HepG2 (cell line): ENCODE data around the gene WDR59. TPM values are rescaled to one million over a fixed set of nuclear protein-coding genes. Genes with fewer than 3 reads are reported as not detected.

ENCODE experiments used
- ATAC-seq: fragments of 200-7000 bp; cut with Tn5 transposase; 3 replicates; pipeline ENCODE4 v1.9.1; 2020; ENCODE audit warnings: mild to moderate bottlenecking, moderate library complexity
- BruUV-seq: library from RNA; stranded (reverse); fragments of 400-500 nt; replicated peaks from 2 replicates; lab custom pipeline; 2021; lab: Mats Ljungman, UMichigan
- CTCF ChIA-PET: fragments of 300-600 bp; formaldehyde crosslinking; extraction: SDS; loops from one replicate; lab custom pipeline; 2021; ENCODE audit warnings: low total read pairs, inconsistent platforms, low intra/inter-chr PET ratio; lab: Yijun Ruan, JAX
- POLR2A ChIA-PET: fragments of 350-600 bp; sonication (Branson Sonifier 250); formaldehyde crosslinking; loops from one replicate; lab custom pipeline; 2020; ENCODE audit warnings: antibody characterized with exemption, inconsistent platforms; lab: Yijun Ruan, JAX
- DNase-seq: peaks from one replicate; pipeline ENCODE4 v3.0.0-alpha.2; 2015; ENCODE audit warnings: low spot score
- FAIRE-seq: peaks from 3 replicates; lab custom pipeline; 2011; peaks lifted over from hg19 to GRCh38; lab: Jason Lieb, UNC
- H2AFZ ChIP-seq: one replicate; pipeline ENCODE4 v1.6.1; 2011; ENCODE audit warnings: low read length, inconsistent platforms
- H3K27ac ChIP-seq: fragments of 300-600 bp; 3 replicates; pipeline ENCODE4 v1.8.0; 2011; ENCODE audit warnings: mixed run types, mild to moderate bottlenecking, mixed read lengths, low read length, inconsistent platforms; ENCODE audit not compliant: insufficient read depth; ENCODE audit errors: extremely low read length
- H3K27me3 ChIP-seq, 2 experiments: fragments of 200-600 bp in 1 of 2; 2 replicates in 1 of 2; 3 replicates in 1 of 2; pipeline versions ENCODE4 v1.6.0 to v1.8.0; 2011; ENCODE audit warnings: low read length in 2 of 2, mild to moderate bottlenecking in 2 of 2, moderate library complexity in 2 of 2, inconsistent platforms in 1 of 2; ENCODE audit not compliant: insufficient read depth in 2 of 2, control insufficient read depth in 1 of 2
- H3K36me3 ChIP-seq, 2 experiments: fragments of 200-600 bp in 1 of 2; replicated peaks in 1 of 2; 2 replicates in 1 of 2; 3 replicates in 1 of 2; pipeline versions ENCODE4 v1.5.1 to v1.8.0; 2011; ENCODE audit warnings: low read length in 2 of 2, inconsistent platforms in 1 of 2; ENCODE audit not compliant: insufficient read depth in 2 of 2, control insufficient read depth in 1 of 2
- H3K4me1 ChIP-seq: 2 replicates; pipeline ENCODE4 v1.5.1; 2012; ENCODE audit warnings: low read length, inconsistent platforms; ENCODE audit not compliant: insufficient read depth
- H3K4me2 ChIP-seq: 2 replicates; pipeline ENCODE4 v1.6.0; 2011; ENCODE audit warnings: low read depth, low read length, inconsistent platforms
- H3K4me3 ChIP-seq, 3 experiments: fragments of 200-600 bp in 1 of 3; sonication (generic), shearing (Covaris generic) in 1 of 3; replicated peaks in 1 of 3; 2 replicates each; pipeline ENCODE4 v1.5.1; 2011 to 2016; ENCODE audit warnings: low read length in 3 of 3, inconsistent platforms in 2 of 3, low read depth in 2 of 3, mild to moderate bottlenecking in 2 of 3, control low read depth in 1 of 3, mixed read lengths in 1 of 3; ENCODE audit not compliant: insufficient read depth in 1 of 3
- H3K79me2 ChIP-seq: one replicate; pipeline ENCODE4 v1.6.1; 2011; ENCODE audit warnings: low read length, inconsistent platforms; ENCODE audit not compliant: insufficient read depth
- H3K9ac ChIP-seq: 2 replicates; pipeline ENCODE4 v1.6.0; 2011; ENCODE audit warnings: mild to moderate bottlenecking, low read depth, low read length, inconsistent platforms; ENCODE audit not compliant: insufficient read depth
- H3K9me3 ChIP-seq: 2 replicates; pipeline ENCODE4 v1.5.1; 2012; ENCODE audit warnings: mild to moderate bottlenecking, low read length
- H4K20me1 ChIP-seq: 2 replicates; pipeline ENCODE4 v1.6.0; 2011; ENCODE audit warnings: inconsistent platforms, mild to moderate bottlenecking, low read length, moderate library complexity; ENCODE audit not compliant: insufficient read depth
- ZBTB34 ChIP-seq: sonication (generic); formaldehyde crosslinking; IDR thresholded peaks from 2 replicates; pipeline ENCODE4 v1.8.0; 2022; ENCODE audit warnings: mild to moderate bottlenecking, missing genetic modification reagents
- ZNF275 ChIP-seq: sonication (generic); formaldehyde crosslinking; IDR thresholded peaks from 2 replicates; pipeline ENCODE4 v1.8.0; 2022; ENCODE audit warnings: missing genetic modification reagents, mild to moderate bottlenecking, inconsistent platforms, borderline replicate concordance
- ZNF704 ChIP-seq: sonication (generic); formaldehyde crosslinking; IDR thresholded peaks from 2 replicates; pipeline ENCODE4 v1.8.1; 2023; ENCODE audit warnings: mild to moderate bottlenecking, inconsistent platforms, moderate library complexity, missing genetic modification reagents, borderline replicate concordance
- WGBS: methylation state at CpG from one replicate; pipeline ENCODE4 v1.1.6; 2017; ENCODE audit warnings: low lambda C conversion rate; 5-methylcytosine and 5-hydroxymethylcytosine counted together
- in situ Hi-C: cut with HindIII; loops from 2 replicates; pipeline ENCODE4 v1.10.0; 2017; ENCODE audit warnings: low pct_unique_long_range_greater_than_20kb; ENCODE audit not compliant: extremely low pct_ligation_motif_present
- intact Hi-C: fragments of 100-400 bp; cut with micrococcal nuclease; formaldehyde crosslinking; loops from one replicate; pipeline ENCODE4 v1.10.0; 2022; ENCODE audit not compliant: unreplicated experiment
- polyA plus RNA-seq, 8 experiments: library from polyadenylated mRNA; depleted of rRNA in 3 of 8; stranded (reverse) in 7 of 8; unstranded in 1 of 8; fragments of >200 nt; fragmentation: Illumina TruSeq in 4 of 8; extraction: Trizol in 4 of 8; gene quantifications; 2 replicates each; pipeline versions ENCODE4 v1.2.1 to v1.2.3, GENCODE V29; 2011 to 2016; ENCODE audit warnings: low read depth in 4 of 8, missing spikeins in 1 of 8, mixed read lengths in 1 of 8; ENCODE audit not compliant: insufficient read depth in 1 of 8
- total RNA-seq, 5 experiments: library from RNA; depleted of rRNA; stranded (reverse); fragments of >200 nt; fragmentation: Illumina TruSeq; extraction: Trizol; gene quantifications; 2 replicates each; pipeline ENCODE4 v1.2.3, GENCODE V29; 2016; ENCODE audit warnings: low read depth in 1 of 5

WDR59 gene
- total and polyA plus RNA-seq, 2 of the 13 experiments (the other 11 are each of a cell fraction or from before 2014, with no cell fraction given) = 65.2 to 306 TPM

- no peaks in the 10 kb centered on the region for H4K20me1 ChIP-seq
- 95% methylated on average over 4 of the region's 4 CpGs for WGBS
- intact Hi-C loops = no loop called here
- H3K27ac ChIP-seq = no peak overlapping the region
- H3K9me3 ChIP-seq = no peaks in the 10 kb centered on the region
- DNase-seq = no peak
- TF ChIP-seq ZNF275 (CRISPR knock-in tag) = no peak
- no peak for TF ChIP-seq ZBTB34
- no peak for TF ChIP-seq ZNF704 (CRISPR knock-in tag)
- BruUV-seq = no TSS peak
- H3K27me3 ChIP-seq = no peaks in the 10 kb centered on the region
- H3K36me3 ChIP-seq = peaks cover 21 to 94% of the 10 kb centered on the region in 2 experiments
- H3K79me2 ChIP-seq = no peaks in the 10 kb centered on the region
- FAIRE-seq = no peak
- CTCF ChIA-PET = no interaction called here
- ATAC-seq = no peak
- in situ Hi-C loops = no loop called here
- no peaks in the 10 kb centered on the region for H3K4me1 ChIP-seq
- H3K9ac ChIP-seq = no peak overlapping the region
- no peak overlapping the region for H3K4me3 ChIP-seq
- POLR2A ChIA-PET = no interaction called here
- H3K4me2 ChIP-seq = no peak overlapping the region
- H2AFZ ChIP-seq = no peak overlapping the region
Observed at GRCh38 chr16:74893541-74893940, 91.4 kb downstream of the WDR59 start.
